GM10248 (cell line): Measurements from ENCODE around the gene FAM107B.
"Not testable (repeated sequence)": the region's sequence is repeated elsewhere in the genome, so short reads cannot be mapped to it uniquely, and the experiment has no call there.

Experiments
- CTCF ChIA-PET: fragments of 300-600 bp; sonication (Branson Sonifier 250); formaldehyde crosslinking; extraction: SDS; loops from one replicate; lab custom pipeline; 2021; ENCODE audit warnings: antibody characterized with exemption; lab: Yijun Ruan, JAX
- POLR2A ChIA-PET: fragments of 350-650 bp; sonication (Branson Sonifier 250); formaldehyde crosslinking; extraction: SDS; loops from one replicate; lab custom pipeline; 2020; ENCODE audit warnings: antibody characterized with exemption; lab: Yijun Ruan, JAX
- DNase-seq: peaks from one replicate; pipeline ENCODE4 v3.0.0; 2012; ENCODE audit errors: extremely low spot score
- CTCF ChIP-seq: IDR thresholded peaks from 2 replicates; pipeline ENCODE4 v1.5.1; 2012; ENCODE audit warnings: mild to moderate bottlenecking, low read depth; ENCODE audit errors: extremely low read depth, missing control alignments, control extremely low read depth

The FAM107B gene

GRCh38 chr10:14820010-14820774, 45.5 kb upstream of the FAM107B start:
- CTCF ChIA-PET, result interaction anchor here (1.8 kb wide), 1 partner anchor 283 kb away, joined by 4 read pairs; no protein-coding TSS in a partner anchor
- DNase-seq, result no peak
- no peak for TF ChIP-seq CTCF
- POLR2A ChIA-PET, result no interaction called here

GRCh38 chr10:14816717-14817116, 42.0 kb upstream of the FAM107B start:
- CTCF ChIA-PET, DNase-seq: not testable (repeated sequence)

GRCh38 chr10:14815681-14816080, 41.0 kb upstream of the FAM107B start:
- ChIA-PET CTCF (interaction anchor here (1.6 kb wide), 1 partner anchor 15 kb away, joined by 5 read pairs; no protein-coding TSS in a partner anchor), POLR2A (no interaction called here)
- TF ChIP-seq CTCF, result no peak
- DNase-seq, result no peak

More at GRCh38 chr10:14816717-14817116, 42.0 kb upstream of the FAM107B start:
- POLR2A ChIA-PET, result not testable (repeated sequence)

- ChIA-PET CTCF (interaction anchor here (3.4 kb wide), 1 partner anchor 11 kb away, joined by 17 read pairs; no protein-coding TSS in a partner anchor), POLR2A (no interaction called here)
- DNase-seq, result no peak
- no peak for TF ChIP-seq CTCF
Measured at GRCh38 chr10:14812271-14812670, 37.6 kb upstream of the FAM107B start.

GRCh38 chr10:14810969-14811953, 36.6 kb upstream of the FAM107B start:
- TF ChIP-seq CTCF, result no peak
- POLR2A ChIA-PET, result no interaction called here
- DNase-seq, result no peak
- CTCF ChIA-PET, result interaction anchor here (1.3 to 3.4 kb wide), 2 partner anchors 12 to 25 kb away, joined by 3 to 17 read pairs; no protein-coding TSS in a partner anchor

- ChIA-PET POLR2A (no interaction called here), CTCF (no interaction called here)
- no peak for DNase-seq
- TF ChIP-seq CTCF, result no peak
Measured at GRCh38 chr10:14806318-14806717, 31.6 kb upstream of the FAM107B start.
